Natural killer cell (primary cell): ENCODE data around the gene RAB3C. TPM values are rescaled to one million over a fixed set of nuclear protein-coding genes. Genes with fewer than 3 reads are reported as not detected.

ENCODE experiments used
- ATAC-seq, 3 donors: fragments of 150-1000 bp in 2 of 3; fragments of 200-7000 bp in 1 of 3; cut with Tn5 transposase; 1 replicate in 1 of 3; 2 replicates in 2 of 3; pipeline ENCODE4 v1.10.0; 2021; ENCODE audit warnings: mild to moderate bottlenecking in 2 of 3, moderate library complexity in 2 of 3
- DNase-seq, 2 donors: peaks; one replicate each; pipeline versions ENCODE4 v3.0.0 to v3.0.0-alpha.2; 2013 to 2021; ENCODE audit warnings: mixed read lengths in 1 of 2
- H3K27ac ChIP-seq: one replicate; pipeline ENCODE4 v1.5.1; 2013; ENCODE audit warnings: mild to moderate bottlenecking, low read length
- H3K27me3 ChIP-seq: one replicate; pipeline ENCODE4 v1.6.1; 2013; ENCODE audit warnings: low read length; ENCODE audit not compliant: control insufficient read depth, insufficient read depth
- H3K36me3 ChIP-seq: one replicate; pipeline ENCODE4 v1.6.1; 2013; ENCODE audit warnings: low read length; ENCODE audit not compliant: control insufficient read depth, insufficient read depth
- H3K4me1 ChIP-seq: one replicate; pipeline ENCODE4 v1.6.1; 2013; ENCODE audit warnings: low read length; ENCODE audit not compliant: control insufficient read depth, insufficient read depth
- H3K4me3 ChIP-seq: one replicate; pipeline ENCODE4 v1.5.1; 2013; ENCODE audit warnings: low read length
- H3K9me3 ChIP-seq: one replicate; pipeline ENCODE4 v1.6.1; 2013; ENCODE audit warnings: low read length; ENCODE audit not compliant: control insufficient read depth, insufficient read depth
- H3K27ac Mint-ChIP-seq, 2 donors: one replicate each; pipeline ENCODE4 v1.8.0; 2022; ENCODE audit warnings: mild to moderate bottlenecking in 2 of 2, mixed read lengths in 2 of 2, moderate library complexity in 1 of 2
- H3K27me3 Mint-ChIP-seq, 2 donors: one replicate each; pipeline ENCODE4 v1.8.0; 2022; ENCODE audit warnings: low read depth in 2 of 2, mixed read lengths in 2 of 2
- H3K36me3 Mint-ChIP-seq: one replicate; pipeline ENCODE4 v1.8.0; 2022; ENCODE audit warnings: mixed read lengths
- H3K4me1 Mint-ChIP-seq, 2 donors: one replicate each; pipeline ENCODE4 v1.8.0; 2022; ENCODE audit warnings: mixed read lengths in 2 of 2
- H3K4me3 Mint-ChIP-seq: one replicate; pipeline ENCODE4 v1.8.0; 2022; ENCODE audit warnings: mild to moderate bottlenecking, moderate library complexity, mixed read lengths
- H3K9me3 Mint-ChIP-seq, 2 donors: one replicate each; pipeline ENCODE4 v1.8.0; 2022; ENCODE audit warnings: mixed read lengths in 2 of 2
- CTCF ChIP-seq: fragments of 200-600 bp; IDR thresholded peaks from one replicate; pipeline ENCODE4 v1.8.0; 2022; ENCODE audit warnings: antibody characterized with exemption
- WGBS: methylation state at CpG from one replicate; pipeline ENCODE4 v1.1.7; 2013; ENCODE audit warnings: missing lambda C conversion rate; ENCODE audit not compliant: insufficient coverage; 5-methylcytosine and 5-hydroxymethylcytosine counted together
- intact Hi-C: fragments of 100-400 bp; cut with micrococcal nuclease; formaldehyde crosslinking; loops from one replicate; pipeline ENCODE4 v1.14.2; 2022
- total RNA-seq, 4 donors: library from RNA; stranded (reverse); fragments of 120-200 nt in 1 of 4; gene quantifications; one replicate each; pipeline versions ENCODE4 v1.2.3 to v1.2.4, GENCODE V29; 2013 to 2022

The RAB3C gene
- total RNA-seq, 3 donors from 2014 or later (not counting 1 experiment from before 2014, with no cell fraction given): 0.05 TPM; not detected in 2

- H3K9me3 ChIP-seq: no peaks in the 10 kb centered on the region
- H3K27me3 Mint-ChIP-seq: no peaks in the 10 kb centered on the region
- H3K36me3 ChIP-seq: no peaks in the 10 kb centered on the region
- peaks cover 4% of the 10 kb centered on the region in 2 donors for H3K9me3 Mint-ChIP-seq
- H3K4me3 Mint-ChIP-seq: no peak overlapping the region
- H3K4me1 Mint-ChIP-seq: no peaks in the 10 kb centered on the region
- no peak overlapping the region for H3K4me3 ChIP-seq
- ATAC-seq (no peak), DNase-seq (no peak)
- H3K27me3 ChIP-seq: no peaks in the 10 kb centered on the region
- no peaks in the 10 kb centered on the region for H3K36me3 Mint-ChIP-seq
- no peak overlapping the region for H3K27ac Mint-ChIP-seq
- 84% methylated on average over 3 of the region's 3 CpGs for WGBS
- H3K27ac ChIP-seq: no peak overlapping the region
- H3K4me1 ChIP-seq: no peaks in the 10 kb centered on the region
- intact Hi-C loops: no loop called here
- TF ChIP-seq CTCF: no peak
Observed at GRCh38 chr5:58710871-58711270, 128.0 kb downstream of the RAB3C start.

GRCh38 chr5:58711965-58712364, 129.1 kb downstream of the RAB3C start:
- Mint-ChIP-seq H3K9me3 (peaks cover 4% of the 10 kb centered on the region in 2 donors), H3K36me3 (no peaks in the 10 kb centered on the region), H3K4me3 (no peak overlapping the region), H3K27me3 (no peaks in the 10 kb centered on the region), H3K4me1 (no peaks in the 10 kb centered on the region), H3K27ac (no peak overlapping the region)
- no peak for ATAC-seq
- Histone ChIP-seq H3K4me3 (no peak overlapping the region), H3K4me1 (no peaks in the 10 kb centered on the region), H3K27ac (no peak overlapping the region), H3K9me3 (no peaks in the 10 kb centered on the region), H3K27me3 (no peaks in the 10 kb centered on the region), H3K36me3 (no peaks in the 10 kb centered on the region)
- intact Hi-C loops: no loop called here
- TF ChIP-seq CTCF: no peak
- no peak for DNase-seq
- 95% methylated on average over 4 of the region's 5 CpGs for WGBS

DNA sequence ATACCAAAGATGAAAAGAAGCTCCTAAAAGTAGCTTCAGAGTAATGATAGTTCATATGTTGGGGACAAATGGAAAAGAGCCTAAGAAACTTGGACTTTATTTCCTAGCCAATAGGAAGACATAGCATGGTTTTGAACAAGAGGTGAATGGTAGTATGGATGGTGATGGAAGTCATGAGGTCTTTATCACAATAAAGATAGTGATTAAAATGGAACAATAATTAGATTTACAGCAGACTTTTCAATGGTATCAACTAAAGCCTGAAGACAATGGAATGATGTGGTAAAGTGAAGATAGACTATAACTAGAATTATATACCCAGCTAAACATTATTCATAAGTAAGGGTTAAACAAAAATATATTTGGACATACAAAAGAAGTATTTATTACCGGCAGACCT, 131.2 kb downstream of the RAB3C start:
- no peaks in the 10 kb centered on the region for H3K4me1 Mint-ChIP-seq
- no peak overlapping the region for H3K27ac ChIP-seq
- H3K36me3 ChIP-seq: no peaks in the 10 kb centered on the region
- DNase-seq (no peak), ATAC-seq (no peak)
- 100% methylated on average over 1 of the region's 1 CpG for WGBS
- H3K9me3 ChIP-seq: no peaks in the 10 kb centered on the region
- no peaks in the 10 kb centered on the region for H3K27me3 Mint-ChIP-seq
- H3K27ac Mint-ChIP-seq: no peak overlapping the region
- H3K4me3 ChIP-seq: no peak overlapping the region
- no peak overlapping the region for H3K4me3 Mint-ChIP-seq
- TF ChIP-seq CTCF: no peak
- H3K9me3 Mint-ChIP-seq: peaks cover 4% of the 10 kb centered on the region in 2 donors
- no peaks in the 10 kb centered on the region for H3K36me3 Mint-ChIP-seq
- no peaks in the 10 kb centered on the region for H3K4me1 ChIP-seq
- intact Hi-C loops: no loop called here
- no peaks in the 10 kb centered on the region for H3K27me3 ChIP-seq

GRCh38 chr5:58715997-58716656, 133.3 kb downstream of the RAB3C start:
- no peak for TF ChIP-seq CTCF
- no peak overlapping the region for H3K4me3 ChIP-seq
- peaks cover 4% of the 10 kb centered on the region in 2 donors for H3K9me3 Mint-ChIP-seq
- H3K27me3 Mint-ChIP-seq: no peaks in the 10 kb centered on the region
- intact Hi-C loops: no loop called here
- no peak for ATAC-seq
- H3K36me3 Mint-ChIP-seq: no peaks in the 10 kb centered on the region
- WGBS: 80% methylated on average over 2 of the region's 2 CpGs
- no peaks in the 10 kb centered on the region for H3K36me3 ChIP-seq
- H3K4me1 Mint-ChIP-seq: no peaks in the 10 kb centered on the region
- H3K4me3 Mint-ChIP-seq: no peak overlapping the region
- H3K27ac ChIP-seq: no peak overlapping the region
- no peaks in the 10 kb centered on the region for H3K9me3 ChIP-seq
- DNase-seq: no peak
- H3K27me3 ChIP-seq: no peaks in the 10 kb centered on the region
- H3K4me1 ChIP-seq: no peaks in the 10 kb centered on the region
- H3K27ac Mint-ChIP-seq: no peak overlapping the region
